HepG2 (cell line): ENCODE results near the gene EPHX1. TPM values are rescaled to one million over a fixed set of nuclear protein-coding genes. Genes with fewer than 3 reads are reported as not detected.
"Not testable (repeated sequence)": the region's sequence is repeated elsewhere in the genome, so short reads cannot be mapped to it uniquely, and the experiment has no call there.

Experiments used
- ATAC-seq: fragments of 200-7000 bp; cut with Tn5 transposase; 3 replicates; pipeline ENCODE4 v1.9.1; 2020; ENCODE audit warnings: mild to moderate bottlenecking, moderate library complexity
- BruUV-seq: library from RNA; stranded (reverse); fragments of 400-500 nt; replicated peaks from 2 replicates; lab custom pipeline; 2021; lab: Mats Ljungman, UMichigan
- CTCF ChIA-PET: fragments of 300-600 bp; formaldehyde crosslinking; extraction: SDS; loops from one replicate; lab custom pipeline; 2021; ENCODE audit warnings: low total read pairs, inconsistent platforms, low intra/inter-chr PET ratio; lab: Yijun Ruan, JAX
- POLR2A ChIA-PET: fragments of 350-600 bp; sonication (Branson Sonifier 250); formaldehyde crosslinking; loops from one replicate; lab custom pipeline; 2020; ENCODE audit warnings: antibody characterized with exemption, inconsistent platforms; lab: Yijun Ruan, JAX
- DNase-seq: peaks from one replicate; pipeline ENCODE4 v3.0.0-alpha.2; 2015; ENCODE audit warnings: low spot score
- FAIRE-seq: peaks from 3 replicates; lab custom pipeline; 2011; peaks lifted over from hg19 to GRCh38; lab: Jason Lieb, UNC
- H2AFZ ChIP-seq: one replicate; pipeline ENCODE4 v1.6.1; 2011; ENCODE audit warnings: low read length, inconsistent platforms
- H3K27ac ChIP-seq: fragments of 300-600 bp; 3 replicates; pipeline ENCODE4 v1.8.0; 2011; ENCODE audit warnings: mixed run types, mild to moderate bottlenecking, mixed read lengths, low read length, inconsistent platforms; ENCODE audit not compliant: insufficient read depth; ENCODE audit errors: extremely low read length
- H3K27me3 ChIP-seq, 2 experiments: fragments of 200-600 bp in 1 of 2; 2 replicates in 1 of 2; 3 replicates in 1 of 2; pipeline versions ENCODE4 v1.6.0 to v1.8.0; 2011; ENCODE audit warnings: low read length in 2 of 2, mild to moderate bottlenecking in 2 of 2, moderate library complexity in 2 of 2, inconsistent platforms in 1 of 2; ENCODE audit not compliant: insufficient read depth in 2 of 2, control insufficient read depth in 1 of 2
- H3K36me3 ChIP-seq, 2 experiments: fragments of 200-600 bp in 1 of 2; replicated peaks in 1 of 2; 2 replicates in 1 of 2; 3 replicates in 1 of 2; pipeline versions ENCODE4 v1.5.1 to v1.8.0; 2011; ENCODE audit warnings: low read length in 2 of 2, inconsistent platforms in 1 of 2; ENCODE audit not compliant: insufficient read depth in 2 of 2, control insufficient read depth in 1 of 2
- H3K4me1 ChIP-seq: 2 replicates; pipeline ENCODE4 v1.5.1; 2012; ENCODE audit warnings: low read length, inconsistent platforms; ENCODE audit not compliant: insufficient read depth
- H3K4me2 ChIP-seq: 2 replicates; pipeline ENCODE4 v1.6.0; 2011; ENCODE audit warnings: low read depth, low read length, inconsistent platforms
- H3K4me3 ChIP-seq, 3 experiments: fragments of 200-600 bp in 1 of 3; sonication (generic), shearing (Covaris generic) in 1 of 3; replicated peaks in 1 of 3; 2 replicates each; pipeline ENCODE4 v1.5.1; 2011 to 2016; ENCODE audit warnings: low read length in 3 of 3, inconsistent platforms in 2 of 3, low read depth in 2 of 3, mild to moderate bottlenecking in 2 of 3, control low read depth in 1 of 3, mixed read lengths in 1 of 3; ENCODE audit not compliant: insufficient read depth in 1 of 3
- H3K79me2 ChIP-seq: one replicate; pipeline ENCODE4 v1.6.1; 2011; ENCODE audit warnings: low read length, inconsistent platforms; ENCODE audit not compliant: insufficient read depth
- H3K9ac ChIP-seq: 2 replicates; pipeline ENCODE4 v1.6.0; 2011; ENCODE audit warnings: mild to moderate bottlenecking, low read depth, low read length, inconsistent platforms; ENCODE audit not compliant: insufficient read depth
- H3K9me3 ChIP-seq: 2 replicates; pipeline ENCODE4 v1.5.1; 2012; ENCODE audit warnings: mild to moderate bottlenecking, low read length
- H4K20me1 ChIP-seq: 2 replicates; pipeline ENCODE4 v1.6.0; 2011; ENCODE audit warnings: inconsistent platforms, mild to moderate bottlenecking, low read length, moderate library complexity; ENCODE audit not compliant: insufficient read depth
- IRF2 ChIP-seq: IDR thresholded peaks from 2 replicates; pipeline ENCODE4 v1.6.1; 2018; ENCODE audit warnings: missing genetic modification reagents, missing compliant biosample characterization
- KDM6A ChIP-seq: IDR thresholded peaks from 2 replicates; pipeline ENCODE4 v1.6.1; 2016; ENCODE audit warnings: low read depth
- ZFP90 ChIP-seq: sonication (generic); formaldehyde crosslinking; IDR thresholded peaks from 2 replicates; pipeline ENCODE4 v1.8.0; 2022; ENCODE audit warnings: missing genetic modification reagents, mild to moderate bottlenecking, inconsistent platforms, borderline replicate concordance
- ZNF678 ChIP-seq: sonication (generic); formaldehyde crosslinking; IDR thresholded peaks from 2 replicates; pipeline ENCODE4 v1.4.0; 2020; ENCODE audit warnings: mild to moderate bottlenecking, missing genetic modification reagents
- WGBS: methylation state at CpG from one replicate; pipeline ENCODE4 v1.1.6; 2017; ENCODE audit warnings: low lambda C conversion rate; 5-methylcytosine and 5-hydroxymethylcytosine counted together
- in situ Hi-C: cut with HindIII; loops from 2 replicates; pipeline ENCODE4 v1.10.0; 2017; ENCODE audit warnings: low pct_unique_long_range_greater_than_20kb; ENCODE audit not compliant: extremely low pct_ligation_motif_present
- intact Hi-C: fragments of 100-400 bp; cut with micrococcal nuclease; formaldehyde crosslinking; loops from one replicate; pipeline ENCODE4 v1.10.0; 2022; ENCODE audit not compliant: unreplicated experiment
- polyA plus RNA-seq, 8 experiments: library from polyadenylated mRNA; depleted of rRNA in 3 of 8; stranded (reverse) in 7 of 8; unstranded in 1 of 8; fragments of >200 nt; fragmentation: Illumina TruSeq in 4 of 8; extraction: Trizol in 4 of 8; gene quantifications; 2 replicates each; pipeline versions ENCODE4 v1.2.1 to v1.2.3, GENCODE V29; 2011 to 2016; ENCODE audit warnings: low read depth in 4 of 8, missing spikeins in 1 of 8, mixed read lengths in 1 of 8; ENCODE audit not compliant: insufficient read depth in 1 of 8
- total RNA-seq, 5 experiments: library from RNA; depleted of rRNA; stranded (reverse); fragments of >200 nt; fragmentation: Illumina TruSeq; extraction: Trizol; gene quantifications; 2 replicates each; pipeline ENCODE4 v1.2.3, GENCODE V29; 2016; ENCODE audit warnings: low read depth in 1 of 5
- TF ChIP-seq, protein P1 (sequence below): sonication (generic); formaldehyde crosslinking; IDR thresholded peaks from 2 replicates; pipeline ENCODE4 v1.8.1; 2023; ENCODE audit warnings: mild to moderate bottlenecking, missing genetic modification reagents
- TF ChIP-seq, protein P2 (sequence below): sonication (generic); formaldehyde crosslinking; IDR thresholded peaks from 2 replicates; pipeline ENCODE4 v1.5.0; 2020; ENCODE audit warnings: mild to moderate bottlenecking, missing genetic modification reagents, borderline replicate concordance

The EPHX1 gene
- total and polyA plus RNA-seq, 2 of the 13 experiments (the other 11 are each of a cell fraction or from before 2014, with no cell fraction given): 27.7 to 36.5 TPM

- H3K27ac ChIP-seq, H3K79me2 ChIP-seq, H2AFZ ChIP-seq, DNase-seq, intact Hi-C loops, H3K9me3 ChIP-seq, H3K9ac ChIP-seq, H3K4me2 ChIP-seq, in situ Hi-C loops, FAIRE-seq, ATAC-seq, CTCF ChIA-PET, H3K4me3 ChIP-seq, H3K27me3 ChIP-seq, BruUV-seq, H3K4me1 ChIP-seq, H4K20me1 ChIP-seq, H3K36me3 ChIP-seq: not testable (repeated sequence)
- WGBS: 94% methylated on average over 3 of the region's 7 CpGs
- POLR2A ChIA-PET: interaction anchor here (2.6 kb wide), 1 partner anchor 23 kb away, joined by 10 read pairs; the partner anchor contains the start of gene SRP9
Observed at GRCh38 chr1:225801146-225801545, 8.8 kb upstream of the EPHX1 start.

GRCh38 chr1:225806249-225806648 is 3.7 kb upstream of the EPHX1 start:
- in situ Hi-C loops (no loop called here), intact Hi-C loops (no loop called here)

GRCh38 chr1:225806736-225807135 is 3.2 kb upstream of the EPHX1 start:
- H3K9ac ChIP-seq: not testable (repeated sequence)

More at GRCh38 chr1:225806249-225806648, 3.7 kb upstream of the EPHX1 start:
- H3K79me2 ChIP-seq: peaks cover 6% of the 10 kb centered on the region
- CTCF ChIA-PET: no interaction called here
- no peak overlapping the region for H3K27ac ChIP-seq
- 92% methylated on average over 1 of the region's 1 CpG for WGBS
- H3K4me2 ChIP-seq: no peak overlapping the region
- DNase-seq: no peak
- H2AFZ ChIP-seq: no peak overlapping the region
- no peaks in the 10 kb centered on the region for H3K36me3 ChIP-seq
- no peaks in the 10 kb centered on the region for H3K9me3 ChIP-seq
- H3K27me3 ChIP-seq: no peaks in the 10 kb centered on the region
- FAIRE-seq: no peak
- ATAC-seq: no peak
- no peak overlapping the region for H3K9ac ChIP-seq
- H3K4me3 ChIP-seq: no peak overlapping the region
- peaks cover 17% of the 10 kb centered on the region for H3K4me1 ChIP-seq
- H4K20me1 ChIP-seq: no peaks in the 10 kb centered on the region
- TF ChIP-seq, protein P1, sequence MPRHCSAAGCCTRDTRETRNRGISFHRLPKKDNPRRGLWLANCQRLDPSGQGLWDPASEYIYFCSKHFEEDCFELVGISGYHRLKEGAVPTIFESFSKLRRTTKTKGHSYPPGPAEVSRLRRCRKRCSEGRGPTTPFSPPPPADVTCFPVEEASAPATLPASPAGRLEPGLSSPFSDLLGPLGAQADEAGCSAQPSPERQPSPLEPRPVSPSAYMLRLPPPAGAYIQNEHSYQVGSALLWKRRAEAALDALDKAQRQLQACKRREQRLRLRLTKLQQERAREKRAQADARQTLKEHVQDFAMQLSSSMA (CRISPR knock-in tag): no peak
- TF ChIP-seq, protein P2, sequence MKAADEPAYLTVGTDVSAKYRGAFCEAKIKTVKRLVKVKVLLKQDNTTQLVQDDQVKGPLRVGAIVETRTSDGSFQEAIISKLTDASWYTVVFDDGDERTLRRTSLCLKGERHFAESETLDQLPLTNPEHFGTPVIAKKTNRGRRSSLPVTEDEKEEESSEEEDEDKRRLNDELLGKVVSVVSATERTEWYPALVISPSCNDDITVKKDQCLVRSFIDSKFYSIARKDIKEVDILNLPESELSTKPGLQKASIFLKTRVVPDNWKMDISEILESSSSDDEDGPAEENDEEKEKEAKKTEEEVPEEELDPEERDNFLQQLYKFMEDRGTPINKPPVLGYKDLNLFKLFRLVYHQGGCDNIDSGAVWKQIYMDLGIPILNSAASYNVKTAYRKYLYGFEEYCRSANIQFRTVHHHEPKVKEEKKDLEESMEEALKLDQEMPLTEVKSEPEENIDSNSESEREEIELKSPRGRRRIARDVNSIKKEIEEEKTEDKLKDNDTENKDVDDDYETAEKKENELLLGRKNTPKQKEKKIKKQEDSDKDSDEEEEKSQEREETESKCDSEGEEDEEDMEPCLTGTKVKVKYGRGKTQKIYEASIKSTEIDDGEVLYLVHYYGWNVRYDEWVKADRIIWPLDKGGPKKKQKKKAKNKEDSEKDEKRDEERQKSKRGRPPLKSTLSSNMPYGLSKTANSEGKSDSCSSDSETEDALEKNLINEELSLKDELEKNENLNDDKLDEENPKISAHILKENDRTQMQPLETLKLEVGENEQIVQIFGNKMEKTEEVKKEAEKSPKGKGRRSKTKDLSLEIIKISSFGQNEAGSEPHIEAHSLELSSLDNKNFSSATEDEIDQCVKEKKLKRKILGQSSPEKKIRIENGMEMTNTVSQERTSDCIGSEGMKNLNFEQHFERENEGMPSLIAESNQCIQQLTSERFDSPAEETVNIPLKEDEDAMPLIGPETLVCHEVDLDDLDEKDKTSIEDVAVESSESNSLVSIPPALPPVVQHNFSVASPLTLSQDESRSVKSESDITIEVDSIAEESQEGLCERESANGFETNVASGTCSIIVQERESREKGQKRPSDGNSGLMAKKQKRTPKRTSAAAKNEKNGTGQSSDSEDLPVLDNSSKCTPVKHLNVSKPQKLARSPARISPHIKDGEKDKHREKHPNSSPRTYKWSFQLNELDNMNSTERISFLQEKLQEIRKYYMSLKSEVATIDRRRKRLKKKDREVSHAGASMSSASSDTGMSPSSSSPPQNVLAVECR: no peak
- TF ChIP-seq KDM6A (CRISPR knock-in tag) (no peak), ZFP90 (CRISPR knock-in tag) (no peak), IRF2 (CRISPR knock-in tag) (no peak), ZNF678 (CRISPR knock-in tag) (no peak)
- BruUV-seq: no TSS peak
- POLR2A ChIA-PET: interaction anchor here (0.9 kb wide), 1 partner anchor 29 kb away, joined by 4 read pairs; the partner anchor contains the start of gene SRP9

More at GRCh38 chr1:225806736-225807135, 3.2 kb upstream of the EPHX1 start:
- H4K20me1 ChIP-seq, in situ Hi-C loops, BruUV-seq, H3K9me3 ChIP-seq, H3K27me3 ChIP-seq, H3K27ac ChIP-seq, H3K4me3 ChIP-seq, CTCF ChIA-PET, intact Hi-C loops, H2AFZ ChIP-seq, FAIRE-seq, DNase-seq, ATAC-seq, H3K36me3 ChIP-seq, H3K4me2 ChIP-seq: not testable (repeated sequence)
- POLR2A ChIA-PET: interaction anchor here (0.9 kb wide), 1 partner anchor 29 kb away, joined by 4 read pairs; the partner anchor contains the start of gene SRP9
- WGBS: 72% methylated on average over 3 of the region's 3 CpGs
- Histone ChIP-seq H3K79me2 (peaks cover 11% of the 10 kb centered on the region), H3K4me1 (peaks cover 22% of the 10 kb centered on the region)
